GM21825 (cell line): ENCODE measurements around the gene PIERCE2.
A peak's percentile ranks its signal among the peaks of the same experiment; 100 is the strongest.
"Not testable (repeated sequence)": the region's sequence is repeated elsewhere in the genome, so short reads cannot be mapped to it uniquely, and the experiment has no call there.

Experiments used
- ATAC-seq: cut with Tn5 transposase; IDR thresholded peaks from one replicate; pipeline ENCODE4 v1.9.1; 2021; ENCODE audit warnings: mild to moderate bottlenecking, moderate library complexity; ENCODE audit not compliant: unreplicated experiment

Gene PIERCE2, protein sequence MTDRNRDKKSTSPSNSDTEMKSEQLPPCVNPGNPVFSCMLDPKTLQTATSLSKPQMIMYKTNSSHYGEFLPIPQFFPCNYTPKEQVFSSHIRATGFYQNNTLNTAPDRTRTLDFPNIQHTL

DNA sequence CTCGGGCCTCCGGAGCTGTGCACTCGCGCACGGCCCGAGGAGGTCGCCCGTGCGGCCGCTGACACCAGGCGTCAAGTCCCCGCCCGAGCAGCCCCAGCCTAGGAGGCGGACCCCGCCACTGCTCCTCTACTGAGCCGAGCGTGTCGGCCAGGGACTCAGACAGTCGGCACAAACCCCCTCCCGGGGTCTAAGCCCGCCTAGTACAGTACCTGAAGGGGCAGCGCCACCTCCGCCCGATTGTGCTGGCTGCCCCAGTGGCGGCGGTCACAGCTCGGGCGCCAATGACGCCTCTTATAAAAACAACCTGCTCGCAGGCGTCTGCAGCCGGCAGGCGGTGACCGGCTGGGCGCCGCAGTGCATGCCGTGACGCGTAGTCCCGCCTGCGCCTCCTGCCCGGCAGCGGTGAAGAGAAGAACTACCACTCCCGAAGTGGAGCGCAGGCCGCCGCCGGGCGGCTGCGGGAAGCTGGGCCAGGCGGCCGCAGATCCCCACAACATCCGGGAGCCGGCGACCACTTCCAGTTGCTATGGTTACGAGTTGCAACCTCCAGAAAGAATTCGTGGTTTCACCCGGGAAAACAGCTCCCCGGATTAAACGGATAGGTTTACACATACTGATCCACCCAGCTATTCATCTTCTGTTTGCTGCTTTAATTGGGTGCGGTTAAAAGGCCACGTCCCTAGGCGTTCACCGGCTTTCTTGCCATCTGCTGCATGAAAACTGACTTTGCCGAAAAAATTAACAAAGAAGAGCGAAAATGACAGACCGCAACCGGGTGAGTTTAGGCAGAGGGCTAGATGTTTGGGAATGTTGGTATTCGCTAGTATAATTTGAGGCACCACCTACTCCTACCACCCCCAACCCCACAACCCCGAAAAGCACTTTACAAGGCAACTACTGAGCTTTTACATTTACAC is at the start of gene PIERCE2, which contains the start of gene CCPG1:
Gene PIERCE2 (plus strand): TSS at position 484 of the 917 bp plus-strand sequence. CDS start 274 bp downstream, at position 758.
Gene CCPG1 (minus strand): TSS at position 348 of the 917 bp plus-strand sequence. CDS start 18,935 bp downstream, outside the sequence.
- peak; percentile 94 for ATAC-seq

DNA sequence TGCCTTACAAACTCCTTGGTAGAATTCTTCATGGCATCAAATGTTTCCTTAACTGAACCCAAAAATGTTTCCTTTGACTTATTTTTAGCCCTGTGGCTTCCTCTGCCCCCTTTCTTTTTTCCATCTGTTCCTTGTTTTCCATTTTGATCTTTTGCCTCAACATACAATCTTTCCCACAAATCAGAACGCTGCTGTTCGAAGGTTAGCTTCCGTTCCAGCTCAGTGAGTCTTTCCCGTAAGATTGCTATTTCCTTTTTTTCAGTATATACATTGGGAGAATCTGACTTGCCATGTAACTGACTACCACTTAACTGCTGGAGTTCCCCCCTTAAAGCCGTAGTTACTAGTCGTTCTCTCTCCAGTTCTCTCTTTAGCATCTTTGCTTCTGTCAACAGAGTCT is 48.0 kb upstream of the PIERCE2 start:
- ATAC-seq: no peak

DNA sequence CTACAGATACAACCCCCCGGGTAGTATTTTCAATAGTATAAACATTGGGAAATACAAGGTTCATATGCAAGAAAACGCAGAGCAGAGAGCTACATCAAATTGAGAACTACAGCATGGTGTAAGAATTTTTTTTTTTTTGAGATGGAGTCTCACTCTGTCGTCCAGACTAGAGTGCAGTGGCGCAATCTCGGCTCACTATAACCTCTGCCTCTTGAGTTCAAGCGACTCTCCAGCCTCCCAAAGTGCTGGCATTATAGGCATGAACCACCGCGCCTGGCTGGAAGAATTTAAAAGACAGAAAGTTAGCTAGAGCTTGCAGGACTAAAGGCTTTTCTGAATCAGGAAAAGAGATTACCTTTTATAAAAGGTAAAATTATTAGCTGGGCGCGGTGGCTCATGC is 47.2 kb upstream of the PIERCE2 start:
- no peak for ATAC-seq

DNA sequence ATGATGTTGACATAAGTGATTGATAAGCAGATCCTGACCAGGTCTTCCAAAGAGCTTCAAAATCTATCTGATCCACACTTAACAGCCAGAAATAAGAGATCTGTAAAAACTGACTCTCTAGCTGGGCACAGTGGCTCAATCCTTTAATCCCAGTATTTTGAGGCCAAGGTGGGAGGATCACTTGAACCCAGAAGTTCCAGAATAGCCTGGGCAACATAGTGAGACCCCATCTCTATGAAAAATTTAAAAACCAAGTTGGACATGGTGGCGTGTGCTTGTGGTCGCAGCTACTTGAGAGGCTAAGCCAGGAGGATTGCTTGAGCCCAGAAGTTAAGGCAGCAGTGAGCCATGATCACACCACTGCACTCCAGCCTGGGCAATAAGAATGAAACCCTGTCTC is 45.7 kb upstream of the PIERCE2 start:
- ATAC-seq: no peak

DNA sequence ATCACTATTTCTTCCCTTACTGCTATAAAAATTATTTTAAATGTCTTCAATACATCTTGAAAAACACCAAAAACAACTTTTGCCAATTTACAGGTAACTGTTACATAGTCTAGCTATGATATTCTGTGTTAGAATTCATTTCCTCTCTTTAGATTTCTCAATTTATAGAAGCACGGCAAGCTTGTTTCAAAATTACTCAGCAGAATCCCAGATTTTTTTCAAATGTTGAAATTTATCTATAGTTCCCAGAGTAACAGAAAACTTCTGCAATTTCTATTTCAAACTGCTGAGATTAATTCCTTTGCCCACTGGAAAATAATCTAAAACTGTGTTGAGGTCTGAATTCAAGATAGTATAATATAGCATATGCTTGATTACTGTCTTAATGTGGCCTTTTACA is 41.3 kb upstream of the PIERCE2 start:
- ATAC-seq: no peak

DNA sequence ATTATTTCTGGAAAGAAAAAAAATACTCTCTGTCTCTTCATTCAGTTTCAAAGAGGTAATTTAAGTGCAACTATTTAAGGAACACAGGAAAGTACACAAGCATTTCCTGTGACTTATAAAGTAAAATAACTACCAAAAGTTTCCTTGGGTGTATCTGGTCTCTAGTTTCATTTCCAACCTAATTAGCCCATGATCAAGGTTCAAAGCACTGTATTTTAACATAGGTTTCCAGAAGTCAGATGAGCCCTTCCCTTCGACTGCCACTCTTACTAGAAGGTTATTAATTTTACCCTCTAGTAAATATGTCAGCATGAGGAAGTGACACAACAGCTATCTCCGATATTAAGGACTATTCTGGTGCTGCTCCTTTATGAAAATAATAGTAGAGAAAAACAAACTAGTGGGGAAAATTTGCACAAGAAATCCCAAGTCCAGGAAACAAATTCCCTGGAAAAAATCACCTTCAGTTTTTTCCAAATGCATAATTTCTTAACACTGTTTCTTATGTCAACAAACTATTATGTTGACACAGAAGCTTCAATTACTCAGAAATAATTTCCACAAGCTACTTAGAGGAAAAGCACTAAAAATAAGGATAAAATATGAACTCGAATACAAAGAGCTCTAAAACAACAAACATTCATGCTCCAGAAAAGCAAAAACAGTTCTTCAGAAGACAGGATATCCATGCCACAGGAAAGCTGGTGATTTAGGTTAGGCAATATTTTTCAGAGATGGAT is 35.4 kb upstream of the PIERCE2 start:
- no peak for ATAC-seq

DNA sequence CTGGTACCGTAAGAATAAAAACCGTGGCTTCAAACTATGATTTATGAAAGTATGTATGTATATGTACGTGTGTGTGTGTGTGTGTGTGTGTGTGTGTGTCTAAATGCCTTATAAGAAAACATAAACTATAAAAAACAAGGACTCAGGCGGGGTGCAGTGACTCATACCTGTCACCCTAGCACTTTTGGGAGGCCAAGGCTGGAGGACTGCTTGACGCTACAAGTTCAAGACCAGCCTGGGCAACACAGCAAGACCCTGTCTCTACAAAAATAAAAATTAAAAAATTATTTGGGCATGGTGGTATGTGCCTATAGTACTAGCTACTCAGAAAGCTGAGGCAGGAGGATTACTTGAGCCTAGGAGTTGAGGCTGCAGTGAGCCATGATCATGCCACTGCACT is 29.2 kb upstream of the PIERCE2 start:
- ATAC-seq: no peak

DNA sequence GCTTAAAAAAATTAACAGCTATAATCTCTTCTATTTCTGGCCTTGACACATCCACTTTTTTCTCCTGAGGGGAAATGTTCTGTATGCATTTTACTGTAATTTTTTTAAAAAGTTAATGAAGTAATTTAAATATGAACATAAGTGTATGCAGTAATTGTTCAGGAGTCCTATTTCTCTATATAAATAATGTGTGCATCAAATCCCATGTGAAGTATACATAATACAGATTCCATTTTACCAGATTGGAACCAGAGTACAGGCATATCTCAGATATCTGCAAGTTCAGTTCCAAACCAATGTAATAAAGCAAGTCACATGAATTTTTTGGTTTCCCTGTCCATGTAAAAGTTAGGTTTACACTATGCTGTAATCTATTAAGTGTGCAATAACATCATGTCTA is 26.7 kb upstream of the PIERCE2 start:
- ATAC-seq: no peak

DNA sequence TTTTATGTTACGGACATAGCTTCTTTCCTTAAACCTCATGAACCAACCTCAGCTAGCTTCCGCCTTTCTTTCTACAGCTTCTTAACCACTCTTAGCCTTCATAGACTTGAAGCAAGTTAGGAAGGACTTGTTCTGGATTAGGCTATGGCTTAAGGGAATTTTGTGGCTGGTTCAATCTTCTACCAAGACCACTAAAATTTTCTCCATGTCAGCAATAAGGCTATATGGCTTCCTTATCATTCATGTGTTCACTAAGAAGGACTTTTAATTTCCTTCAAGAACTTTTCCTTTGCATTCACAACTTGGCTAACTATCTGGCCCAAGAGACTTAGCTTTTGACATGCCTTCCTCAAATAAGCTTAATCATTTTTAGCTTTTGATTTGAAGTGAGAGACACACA is 24.6 kb upstream of the PIERCE2 start:
- ATAC-seq: no peak

DNA sequence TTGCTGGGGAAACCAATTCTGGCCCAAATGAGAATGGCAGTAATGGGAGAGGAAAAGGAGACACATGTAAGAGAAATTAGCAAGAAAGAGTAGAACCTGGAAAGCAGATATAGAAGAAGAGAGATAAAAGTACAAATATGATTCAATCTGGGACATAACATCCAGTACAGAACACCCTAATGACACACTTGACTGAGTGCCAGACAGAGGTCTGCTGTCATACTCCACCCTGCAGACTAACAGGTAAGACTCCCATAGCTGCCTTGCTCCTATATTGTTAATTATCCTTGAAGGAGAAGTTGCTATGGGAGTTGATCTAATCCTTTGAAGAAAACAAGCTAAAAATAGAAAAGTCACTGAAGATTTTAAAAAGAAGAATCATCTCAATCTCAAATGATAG is 21.3 kb upstream of the PIERCE2 start:
- no peak for ATAC-seq

DNA sequence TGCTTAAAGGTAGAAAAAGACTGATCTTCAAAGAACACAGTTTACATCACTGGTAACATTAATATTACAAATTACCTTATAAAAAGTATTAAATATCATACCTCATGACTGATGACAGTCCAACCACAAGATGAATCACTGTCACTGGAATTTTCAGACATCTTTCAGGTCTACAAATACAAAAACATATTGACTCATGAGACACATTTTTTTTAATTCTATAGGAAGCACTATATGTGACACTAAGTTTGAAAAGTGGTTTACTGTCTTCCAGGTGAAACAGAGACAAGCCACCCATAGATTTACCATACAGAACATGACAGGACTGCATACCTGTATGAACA is 19.1 kb upstream of the PIERCE2 start:
- no peak for ATAC-seq

DNA sequence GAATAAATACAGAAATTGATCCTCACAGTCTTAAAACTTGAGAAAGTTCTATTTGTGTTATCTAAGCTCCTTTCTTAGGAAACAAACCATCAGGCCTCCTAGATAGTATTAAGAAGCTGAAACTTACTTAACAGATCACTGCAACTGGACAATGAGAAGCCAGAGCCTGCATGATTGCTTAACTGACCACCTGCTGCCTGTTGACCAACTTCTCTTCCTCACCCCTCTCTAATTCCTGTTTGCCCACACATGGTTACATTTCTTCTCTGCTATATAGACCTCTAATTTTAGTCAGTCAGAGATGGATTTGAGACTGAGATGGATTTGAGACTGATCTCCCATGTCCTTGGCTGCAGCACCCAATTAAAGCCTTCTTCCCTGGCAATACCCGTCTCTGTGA is 13.6 kb upstream of the PIERCE2 start:
- ATAC-seq: no peak

DNA sequence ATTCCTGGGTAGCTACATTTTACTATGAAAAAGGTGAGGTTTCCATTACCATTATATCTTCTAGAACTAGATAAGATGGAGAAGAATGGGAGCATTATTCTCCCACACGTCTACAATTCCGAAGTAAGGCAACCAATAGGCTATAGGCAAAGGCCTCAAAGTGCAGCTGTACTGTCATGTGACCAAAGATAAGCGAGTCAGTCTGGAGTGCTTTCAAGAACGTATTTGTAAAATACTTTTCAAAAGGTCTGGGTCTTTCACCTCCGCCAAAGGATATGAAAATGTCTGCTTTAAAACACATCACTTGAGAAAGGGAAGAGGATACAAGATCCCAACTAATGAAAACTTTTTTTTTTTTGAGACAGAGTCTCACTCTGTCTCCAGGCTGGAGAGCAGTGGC is 10.1 kb upstream of the PIERCE2 start:
- ATAC-seq: no peak

DNA sequence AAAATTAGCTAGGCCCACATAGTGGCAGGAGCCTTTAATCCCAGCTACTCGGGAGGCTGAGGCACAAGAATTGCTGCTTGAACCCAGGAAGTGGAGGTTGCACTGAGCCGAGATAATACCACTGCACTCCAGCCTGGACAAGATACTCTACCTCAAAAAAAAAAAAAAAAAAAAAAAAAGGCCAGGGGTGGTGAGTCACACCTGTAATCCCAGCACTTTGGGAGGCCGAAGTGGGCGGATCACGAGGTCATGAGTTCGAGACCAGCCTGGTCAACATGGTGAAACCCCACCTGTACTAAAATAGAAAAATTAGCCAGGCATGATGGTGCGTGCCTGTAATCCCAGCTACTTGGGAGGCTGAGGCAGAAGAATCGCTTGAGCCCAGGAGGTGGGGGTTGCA is 8.2 kb upstream of the PIERCE2 start:
- not testable (repeated sequence) for ATAC-seq

DNA sequence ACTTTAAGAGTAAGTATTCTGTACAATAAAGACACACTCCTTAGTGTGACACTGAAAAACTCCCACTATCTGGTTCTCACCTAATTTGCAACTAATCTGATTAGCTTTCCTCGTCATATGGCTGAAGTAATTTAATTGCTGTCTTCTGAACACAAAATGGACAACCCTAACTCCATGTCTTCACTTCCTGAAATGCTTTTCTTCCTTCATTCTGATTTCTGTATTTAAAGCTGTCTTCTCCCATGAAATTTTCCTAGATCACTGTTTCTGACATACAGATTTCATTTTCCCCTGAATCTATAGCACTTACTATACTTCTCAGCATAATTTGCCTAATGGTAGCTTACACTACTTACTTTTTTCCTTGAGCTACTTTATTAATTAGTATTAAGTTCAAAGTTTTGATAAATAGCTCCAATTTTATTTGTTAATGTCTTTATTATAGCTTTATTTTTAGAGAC is 6.5 kb upstream of the PIERCE2 start:
- ATAC-seq: no peak

DNA sequence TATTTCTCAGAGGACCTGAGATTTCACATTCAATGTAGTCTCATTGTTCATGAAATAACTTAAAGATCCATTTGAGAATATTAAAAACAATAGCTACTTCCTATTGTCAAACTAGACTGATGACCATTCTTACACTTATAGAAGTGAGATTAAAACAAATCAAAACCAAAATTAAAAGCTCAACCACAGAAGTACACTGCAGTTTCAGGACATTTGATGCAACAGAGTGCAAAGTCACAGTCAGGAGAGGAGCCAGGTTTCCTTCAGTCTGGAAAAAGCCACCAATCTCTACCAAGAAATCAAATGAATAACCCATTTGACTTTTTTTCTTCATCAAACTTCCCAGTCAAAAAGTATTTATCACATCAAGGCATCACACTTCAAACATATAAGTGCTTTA is 5.6 kb upstream of the PIERCE2 start:
- ATAC-seq: no peak

DNA sequence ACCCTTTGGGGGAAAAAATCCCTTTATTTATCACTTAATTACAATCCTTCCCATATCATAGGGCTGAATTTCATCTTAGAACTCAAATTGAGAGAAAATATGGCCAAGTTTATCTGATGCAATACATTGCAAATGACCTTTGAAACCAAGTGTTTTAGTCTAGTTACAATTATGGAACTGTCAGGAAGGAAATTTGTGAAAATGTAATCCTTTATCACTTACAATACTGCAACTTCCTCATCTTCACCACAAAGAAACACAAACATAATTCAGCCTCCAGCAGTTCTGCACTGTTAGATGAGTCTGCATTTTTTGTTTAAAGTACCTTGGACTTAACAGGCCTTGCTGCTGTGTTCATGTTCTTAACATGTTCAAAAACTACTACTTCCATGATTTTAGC is 4.8 kb upstream of the PIERCE2 start:
- no peak for ATAC-seq

DNA sequence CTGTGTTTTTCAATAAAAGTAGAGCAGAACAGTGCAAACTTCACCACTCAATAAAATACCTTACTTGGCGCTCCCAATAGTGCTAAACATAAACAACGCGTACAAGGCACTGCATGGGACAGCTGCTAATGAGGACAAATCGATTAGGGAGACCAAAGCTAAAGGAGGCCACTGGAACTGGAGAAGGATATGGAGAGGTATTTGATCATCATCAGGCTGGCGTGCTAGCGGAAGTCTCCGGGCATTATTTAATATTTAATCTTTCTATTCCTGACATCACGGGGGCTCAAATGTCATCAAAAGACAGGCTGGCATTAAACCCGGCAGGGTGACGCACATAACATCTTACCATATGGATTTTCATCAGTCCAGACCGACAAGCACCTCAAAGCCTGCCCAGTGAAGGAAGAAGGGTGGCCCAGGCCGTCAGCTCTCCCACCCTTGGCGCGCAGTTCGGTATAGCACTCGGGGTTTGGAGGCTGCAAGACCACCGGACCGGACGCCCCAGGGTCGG is 740 bp upstream of the PIERCE2 start:
- peak; percentile 1 for ATAC-seq

DNA sequence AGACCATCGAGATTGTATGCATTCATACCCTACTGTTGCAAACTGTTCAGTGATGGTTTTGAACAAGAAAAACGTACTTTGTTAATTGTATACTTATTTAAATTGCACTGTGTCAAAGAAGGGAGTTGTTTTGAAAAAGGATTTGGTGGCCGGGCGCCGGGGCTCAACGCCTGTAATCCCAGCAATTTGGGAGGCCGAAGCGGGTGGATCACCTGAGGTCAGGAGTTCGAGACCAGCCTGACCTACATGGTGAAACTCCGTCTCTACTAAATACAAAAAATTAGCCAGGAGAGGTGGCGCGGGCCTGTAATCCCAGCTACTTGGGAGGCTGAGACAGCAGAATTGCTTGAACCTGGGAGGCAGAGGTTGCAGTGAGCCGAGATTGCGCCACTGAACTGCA is 681 bp downstream of the PIERCE2 start:
- not testable (repeated sequence) for ATAC-seq

DNA sequence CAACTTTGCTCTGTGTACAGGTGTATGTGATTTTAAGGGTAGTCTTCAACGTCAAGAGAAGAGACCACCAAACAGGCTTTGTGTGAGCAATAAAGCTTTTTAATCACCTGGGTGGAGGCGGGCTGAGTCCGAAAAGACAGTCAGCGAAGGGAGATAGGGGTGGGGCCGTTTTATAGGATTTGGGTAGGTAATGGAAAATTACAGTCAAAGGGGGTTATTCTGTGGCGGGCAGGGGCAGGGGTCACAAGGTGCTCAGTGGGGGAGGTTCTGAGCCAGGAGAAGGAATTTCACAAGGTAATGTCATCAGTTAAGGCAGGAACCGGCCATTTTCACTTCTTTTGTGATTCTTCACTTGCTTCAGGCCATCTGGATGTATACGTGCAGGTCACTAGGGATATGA is 9.4 kb downstream of the PIERCE2 start:
- ATAC-seq: not testable (repeated sequence)

DNA sequence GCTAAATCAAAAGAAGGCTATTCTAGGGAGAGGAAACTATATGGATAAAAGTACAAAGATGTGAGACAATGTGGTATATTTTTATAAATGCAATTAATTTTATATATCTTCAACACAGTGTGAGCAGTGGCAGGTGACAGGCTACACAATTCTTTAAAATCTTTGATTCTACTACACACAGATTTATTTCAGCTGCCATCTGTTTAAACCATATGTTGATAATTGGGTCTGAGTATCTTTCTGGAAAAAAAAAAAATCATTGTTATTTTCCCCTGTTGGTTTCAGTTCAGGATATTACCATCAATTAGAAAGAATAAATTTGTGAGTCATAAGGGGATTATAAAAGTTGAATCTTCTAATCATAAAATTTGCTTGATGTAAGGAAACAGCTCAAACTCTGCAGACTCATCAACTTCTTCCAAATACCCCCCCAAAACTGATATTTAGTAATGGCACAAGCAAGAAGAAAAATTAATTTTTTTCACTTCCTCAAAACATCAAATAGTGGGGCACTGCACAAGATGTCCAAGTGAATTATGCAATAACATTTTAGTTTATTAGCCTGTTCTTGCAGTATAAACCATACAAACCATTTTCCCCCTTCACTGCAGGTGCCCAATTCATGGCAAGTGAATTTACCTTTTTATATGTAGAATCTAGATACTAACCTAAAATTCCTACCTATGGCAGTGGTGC is 12.0 kb downstream of the PIERCE2 start:
- ATAC-seq: no peak
